WTC11 (cell line): ENCODE measurements around the gene ZNF329. TPM values are rescaled to one million over a fixed set of nuclear protein-coding genes. Genes with fewer than 3 reads are reported as not detected.

Experiments
- ATAC-seq: fragments of 200-7000 bp; cut with Tn5 transposase; 2 replicates; pipeline ENCODE4 v1.10.0; 2021; ENCODE audit warnings: mild to moderate bottlenecking, moderate library complexity
- CTCF ChIA-PET: fragments of 300-600 bp; sonication (Branson Sonifier 250); formaldehyde crosslinking; loops from one replicate; lab custom pipeline; 2021; ENCODE audit warnings: antibody characterized with exemption; lab: Charles Lee
- POLR2A ChIA-PET: fragments of 350-600 bp; sonication (Branson Sonifier 250); formaldehyde crosslinking; loops from one replicate; lab custom pipeline; 2021; ENCODE audit warnings: antibody characterized with exemption; lab: Charles Lee
- DNase-seq: peaks from one replicate; pipeline ENCODE4 v3.0.0; 2021; ENCODE audit warnings: low spot score
- H3K27ac Mint-ChIP-seq: 2 replicates; pipeline ENCODE4 v1.8.0; 2021; ENCODE audit warnings: mixed read lengths
- H3K27me3 Mint-ChIP-seq: 2 replicates; pipeline ENCODE4 v1.8.0; 2021; ENCODE audit warnings: low read depth, mild to moderate bottlenecking, moderate library complexity, mixed read lengths
- H3K36me3 Mint-ChIP-seq: 2 replicates; pipeline ENCODE4 v1.8.0; 2021; ENCODE audit warnings: mixed read lengths
- H3K4me1 Mint-ChIP-seq: 2 replicates; pipeline ENCODE4 v1.8.0; 2022; ENCODE audit warnings: mixed read lengths
- H3K4me3 Mint-ChIP-seq: 2 replicates; pipeline ENCODE4 v1.8.0; 2021; ENCODE audit warnings: mild to moderate bottlenecking, moderate library complexity, mixed read lengths
- H3K9me3 Mint-ChIP-seq: 2 replicates; pipeline ENCODE4 v1.8.0; 2021; ENCODE audit warnings: mixed read lengths
- CTCF ChIP-seq: fragments of 200-600 bp; IDR thresholded peaks from 2 replicates; pipeline ENCODE4 v1.8.0; 2022; ENCODE audit warnings: antibody characterized with exemption
- E2F1 ChIP-seq: sonication (generic); formaldehyde crosslinking; IDR thresholded peaks from 2 replicates; pipeline ENCODE4 v1.8.0; 2022; ENCODE audit warnings: mild to moderate bottlenecking, missing genetic modification reagents
- E2F5 ChIP-seq: sonication (generic); formaldehyde crosslinking; IDR thresholded peaks from 2 replicates; pipeline ENCODE4 v1.8.1; 2022; ENCODE audit warnings: mild to moderate bottlenecking, moderate library complexity, missing genetic modification reagents
- EMX1 ChIP-seq: fragments of 250-450 bp; sonication (Bioruptor Pico); IDR thresholded peaks from 2 replicates; pipeline ENCODE4 v1.8.0; 2021; ENCODE audit warnings: mild to moderate bottlenecking
- FOXJ3 ChIP-seq: sonication (generic); formaldehyde crosslinking; IDR thresholded peaks from 2 replicates; pipeline ENCODE4 v1.9.0; 2021; ENCODE audit warnings: missing genetic modification reagents, mild to moderate bottlenecking, borderline replicate concordance
- FOXK1 ChIP-seq: sonication (generic); formaldehyde crosslinking; IDR thresholded peaks from 2 replicates; pipeline ENCODE4 v1.8.0; 2022; ENCODE audit warnings: mild to moderate bottlenecking, moderate library complexity, missing genetic modification reagents
- GABPB1 ChIP-seq: sonication (generic); formaldehyde crosslinking; IDR thresholded peaks from 2 replicates; pipeline ENCODE4 v1.8.1; 2023; ENCODE audit warnings: mild to moderate bottlenecking, missing genetic modification reagents
- MLX ChIP-seq: sonication (generic); formaldehyde crosslinking; IDR thresholded peaks from 2 replicates; pipeline ENCODE4 v1.8.1; 2023; ENCODE audit warnings: mild to moderate bottlenecking, missing genetic modification reagents, moderate library complexity
- NFATC4 ChIP-seq: fragments of 250-450 bp; sonication (Bioruptor Pico); IDR thresholded peaks from 2 replicates; pipeline ENCODE4 v1.9.0; 2021; ENCODE audit warnings: mild to moderate bottlenecking
- OVOL2 ChIP-seq: fragments of 250-450 bp; sonication (Bioruptor Pico); IDR thresholded peaks from 2 replicates; pipeline ENCODE4 v1.9.0; 2021; ENCODE audit warnings: mild to moderate bottlenecking, borderline replicate concordance
- USF1 ChIP-seq: sonication (generic); formaldehyde crosslinking; IDR thresholded peaks from 2 replicates; pipeline ENCODE4 v1.8.0; 2022; ENCODE audit warnings: mild to moderate bottlenecking, missing genetic modification reagents
- USF2 ChIP-seq: sonication (generic); formaldehyde crosslinking; IDR thresholded peaks from 2 replicates; pipeline ENCODE4 v1.8.1; 2023; ENCODE audit warnings: mild to moderate bottlenecking, missing genetic modification reagents, moderate library complexity
- ZBTB21 ChIP-seq: sonication (generic); formaldehyde crosslinking; IDR thresholded peaks from 2 replicates; pipeline ENCODE4 v1.8.1; 2023; ENCODE audit warnings: mild to moderate bottlenecking, missing genetic modification reagents, borderline replicate concordance
- ZBTB43 ChIP-seq: sonication (generic); formaldehyde crosslinking; IDR thresholded peaks from 2 replicates; pipeline ENCODE4 v1.8.1; 2023; ENCODE audit warnings: mild to moderate bottlenecking, missing genetic modification reagents
- ZNF232 ChIP-seq: sonication (generic); formaldehyde crosslinking; IDR thresholded peaks from 2 replicates; pipeline ENCODE4 v1.8.0; 2022; ENCODE audit warnings: mild to moderate bottlenecking, missing genetic modification reagents
- ZNF281 ChIP-seq: sonication (generic); formaldehyde crosslinking; IDR thresholded peaks from 2 replicates; pipeline ENCODE4 v1.8.0; 2023; ENCODE audit warnings: mild to moderate bottlenecking, missing genetic modification reagents
- ZNF396 ChIP-seq: fragments of 250-450 bp; sonication (Bioruptor Pico); IDR thresholded peaks from 2 replicates; pipeline ENCODE4 v1.8.0; 2021; ENCODE audit warnings: mild to moderate bottlenecking, moderate library complexity, borderline replicate concordance
- ZNF671 ChIP-seq: fragments of 250-450 bp; sonication (Bioruptor Pico); IDR thresholded peaks from 2 replicates; pipeline ENCODE4 v1.8.0; 2021; ENCODE audit warnings: mild to moderate bottlenecking
- total RNA-seq: library from RNA; stranded (reverse); gene quantifications from 3 replicates; pipeline ENCODE4 v1.2.3, GENCODE V29; 2021

Gene ZNF329
- total RNA-seq, 1 experiment from 2014 or later, result 16.3 TPM

GRCh38 chr19:58088521-58089052 lies 62.0 kb downstream of the ZNF329 start:
- ATAC-seq (no peak), DNase-seq (no peak)
- no peak overlapping the region for H3K4me3 Mint-ChIP-seq
- POLR2A ChIA-PET, result no interaction called here
- H3K9me3 Mint-ChIP-seq, result no peaks in the 10 kb centered on the region
- no peak for TF ChIP-seq E2F1 (CRISPR knock-in tag)
- no peak for TF ChIP-seq USF1
- TF ChIP-seq E2F5 (CRISPR knock-in tag), result no peak
- no peak for TF ChIP-seq CTCF
- no peak for TF ChIP-seq ZNF281 (CRISPR knock-in tag)
- no peak for TF ChIP-seq ZNF671 (CRISPR knock-in tag)
- TF ChIP-seq FOXK1 (CRISPR knock-in tag), result no peak
- TF ChIP-seq USF2 (CRISPR knock-in tag), result no peak
- no peak for TF ChIP-seq NFATC4 (CRISPR knock-in tag)
- TF ChIP-seq OVOL2 (CRISPR knock-in tag), result no peak
- TF ChIP-seq ZNF232 (CRISPR knock-in tag), result no peak
- TF ChIP-seq EMX1 (CRISPR knock-in tag), result no peak
- no peak for TF ChIP-seq ZBTB43 (CRISPR knock-in tag)
- no peak for TF ChIP-seq GABPB1 (CRISPR knock-in tag)
- no peak for TF ChIP-seq FOXJ3
- no peak for TF ChIP-seq ZBTB21 (CRISPR knock-in tag)
- no peak for TF ChIP-seq ZNF396 (CRISPR knock-in tag)
- no peak for TF ChIP-seq MLX (CRISPR knock-in tag)
- CTCF ChIA-PET, result no interaction called here
- no peak overlapping the region for H3K27ac Mint-ChIP-seq
- H3K36me3 Mint-ChIP-seq, result peaks cover 18% of the 10 kb centered on the region
- H3K27me3 Mint-ChIP-seq, result no peaks in the 10 kb centered on the region
- H3K4me1 Mint-ChIP-seq, result peaks cover 6% of the 10 kb centered on the region
